ENCODE results near the gene HIGD1C.

The HIGD1C gene

DNA sequence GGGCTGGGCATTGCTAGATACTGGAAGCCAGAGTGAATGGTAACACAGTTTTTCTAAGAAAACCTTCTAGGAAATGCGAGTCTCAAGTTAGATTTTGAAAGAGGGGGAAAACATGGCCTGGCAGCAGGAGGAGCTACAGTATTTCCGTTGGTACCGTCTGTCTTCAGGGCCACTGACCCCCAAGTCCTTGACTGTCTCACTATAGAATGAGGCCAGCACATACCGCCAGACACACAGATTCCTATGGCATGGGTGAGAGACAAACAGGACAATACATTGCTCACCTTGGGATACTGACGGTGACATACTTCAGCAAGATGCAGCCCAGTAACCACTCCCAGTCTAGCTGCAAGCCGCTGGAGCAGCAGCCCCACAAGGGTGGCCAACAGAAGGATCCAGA lies 52.2 kb downstream of the HIGD1C start:
- no peak for TF ChIP-seq ZC3H10 (CRISPR knock-in tag; IDR thresholded peaks at IDR 0.05)
- no peak for TF ChIP-seq CSDC2 (CRISPR knock-in tag; IDR thresholded peaks at IDR 0.05)
- TF ChIP-seq, protein P1, sequence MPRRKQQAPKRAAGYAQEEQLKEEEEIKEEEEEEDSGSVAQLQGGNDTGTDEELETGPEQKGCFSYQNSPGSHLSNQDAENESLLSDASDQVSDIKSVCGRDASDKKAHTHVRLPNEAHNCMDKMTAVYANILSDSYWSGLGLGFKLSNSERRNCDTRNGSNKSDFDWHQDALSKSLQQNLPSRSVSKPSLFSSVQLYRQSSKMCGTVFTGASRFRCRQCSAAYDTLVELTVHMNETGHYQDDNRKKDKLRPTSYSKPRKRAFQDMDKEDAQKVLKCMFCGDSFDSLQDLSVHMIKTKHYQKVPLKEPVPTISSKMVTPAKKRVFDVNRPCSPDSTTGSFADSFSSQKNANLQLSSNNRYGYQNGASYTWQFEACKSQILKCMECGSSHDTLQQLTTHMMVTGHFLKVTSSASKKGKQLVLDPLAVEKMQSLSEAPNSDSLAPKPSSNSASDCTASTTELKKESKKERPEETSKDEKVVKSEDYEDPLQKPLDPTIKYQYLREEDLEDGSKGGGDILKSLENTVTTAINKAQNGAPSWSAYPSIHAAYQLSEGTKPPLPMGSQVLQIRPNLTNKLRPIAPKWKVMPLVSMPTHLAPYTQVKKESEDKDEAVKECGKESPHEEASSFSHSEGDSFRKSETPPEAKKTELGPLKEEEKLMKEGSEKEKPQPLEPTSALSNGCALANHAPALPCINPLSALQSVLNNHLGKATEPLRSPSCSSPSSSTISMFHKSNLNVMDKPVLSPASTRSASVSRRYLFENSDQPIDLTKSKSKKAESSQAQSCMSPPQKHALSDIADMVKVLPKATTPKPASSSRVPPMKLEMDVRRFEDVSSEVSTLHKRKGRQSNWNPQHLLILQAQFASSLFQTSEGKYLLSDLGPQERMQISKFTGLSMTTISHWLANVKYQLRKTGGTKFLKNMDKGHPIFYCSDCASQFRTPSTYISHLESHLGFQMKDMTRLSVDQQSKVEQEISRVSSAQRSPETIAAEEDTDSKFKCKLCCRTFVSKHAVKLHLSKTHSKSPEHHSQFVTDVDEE (CRISPR knock-in tag; IDR thresholded peaks at IDR 0.05) = no peak
- no peak for TF ChIP-seq ARNTL (CRISPR knock-in tag; IDR thresholded peaks at IDR 0.05; ENCODE audit: borderline replicate concordance, low read depth)
- no peak for TF ChIP-seq ZFP30 (CRISPR knock-in tag; IDR thresholded peaks at IDR 0.05)
- no peak for TF ChIP-seq PPARA (CRISPR knock-in tag; IDR thresholded peaks at IDR 0.05; ENCODE audit: borderline replicate concordance)
- TF ChIP-seq ESRRG (CRISPR knock-in tag; IDR thresholded peaks at IDR 0.05) = no peak
- no peak for TF ChIP-seq RARB (CRISPR knock-in tag; IDR thresholded peaks at IDR 0.05)
- TF ChIP-seq, protein P2, sequence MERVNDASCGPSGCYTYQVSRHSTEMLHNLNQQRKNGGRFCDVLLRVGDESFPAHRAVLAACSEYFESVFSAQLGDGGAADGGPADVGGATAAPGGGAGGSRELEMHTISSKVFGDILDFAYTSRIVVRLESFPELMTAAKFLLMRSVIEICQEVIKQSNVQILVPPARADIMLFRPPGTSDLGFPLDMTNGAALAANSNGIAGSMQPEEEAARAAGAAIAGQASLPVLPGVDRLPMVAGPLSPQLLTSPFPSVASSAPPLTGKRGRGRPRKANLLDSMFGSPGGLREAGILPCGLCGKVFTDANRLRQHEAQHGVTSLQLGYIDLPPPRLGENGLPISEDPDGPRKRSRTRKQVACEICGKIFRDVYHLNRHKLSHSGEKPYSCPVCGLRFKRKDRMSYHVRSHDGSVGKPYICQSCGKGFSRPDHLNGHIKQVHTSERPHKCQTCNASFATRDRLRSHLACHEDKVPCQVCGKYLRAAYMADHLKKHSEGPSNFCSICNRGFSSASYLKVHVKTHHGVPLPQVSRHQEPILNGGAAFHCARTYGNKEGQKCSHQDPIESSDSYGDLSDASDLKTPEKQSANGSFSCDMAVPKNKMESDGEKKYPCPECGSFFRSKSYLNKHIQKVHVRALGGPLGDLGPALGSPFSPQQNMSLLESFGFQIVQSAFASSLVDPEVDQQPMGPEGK (CRISPR knock-in tag; IDR thresholded peaks at IDR 0.05; ENCODE audit: borderline replicate concordance) = no peak
- TF ChIP-seq, protein P3, sequence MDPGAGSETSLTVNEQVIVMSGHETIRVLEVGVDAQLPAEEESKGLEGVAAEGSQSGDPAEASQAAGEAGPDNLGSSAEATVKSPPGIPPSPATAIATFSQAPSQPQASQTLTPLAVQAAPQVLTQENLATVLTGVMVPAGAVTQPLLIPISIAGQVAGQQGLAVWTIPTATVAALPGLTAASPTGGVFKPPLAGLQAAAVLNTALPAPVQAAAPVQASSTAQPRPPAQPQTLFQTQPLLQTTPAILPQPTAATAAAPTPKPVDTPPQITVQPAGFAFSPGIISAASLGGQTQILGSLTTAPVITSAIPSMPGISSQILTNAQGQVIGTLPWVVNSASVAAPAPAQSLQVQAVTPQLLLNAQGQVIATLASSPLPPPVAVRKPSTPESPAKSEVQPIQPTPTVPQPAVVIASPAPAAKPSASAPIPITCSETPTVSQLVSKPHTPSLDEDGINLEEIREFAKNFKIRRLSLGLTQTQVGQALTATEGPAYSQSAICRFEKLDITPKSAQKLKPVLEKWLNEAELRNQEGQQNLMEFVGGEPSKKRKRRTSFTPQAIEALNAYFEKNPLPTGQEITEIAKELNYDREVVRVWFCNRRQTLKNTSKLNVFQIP (CRISPR knock-in tag; IDR thresholded peaks at IDR 0.05; ENCODE audit: borderline replicate concordance, low read depth) = no peak
- TF ChIP-seq TCF4 (CRISPR knock-in tag; IDR thresholded peaks at IDR 0.05; ENCODE audit: borderline replicate concordance) = no peak
- no peak for TF ChIP-seq BACH2 (CRISPR knock-in tag; IDR thresholded peaks at IDR 0.05; ENCODE audit: borderline replicate concordance)
- TF ChIP-seq GLIS3 (CRISPR knock-in tag; IDR thresholded peaks at IDR 0.05) = no peak
- TF ChIP-seq, protein P4, sequence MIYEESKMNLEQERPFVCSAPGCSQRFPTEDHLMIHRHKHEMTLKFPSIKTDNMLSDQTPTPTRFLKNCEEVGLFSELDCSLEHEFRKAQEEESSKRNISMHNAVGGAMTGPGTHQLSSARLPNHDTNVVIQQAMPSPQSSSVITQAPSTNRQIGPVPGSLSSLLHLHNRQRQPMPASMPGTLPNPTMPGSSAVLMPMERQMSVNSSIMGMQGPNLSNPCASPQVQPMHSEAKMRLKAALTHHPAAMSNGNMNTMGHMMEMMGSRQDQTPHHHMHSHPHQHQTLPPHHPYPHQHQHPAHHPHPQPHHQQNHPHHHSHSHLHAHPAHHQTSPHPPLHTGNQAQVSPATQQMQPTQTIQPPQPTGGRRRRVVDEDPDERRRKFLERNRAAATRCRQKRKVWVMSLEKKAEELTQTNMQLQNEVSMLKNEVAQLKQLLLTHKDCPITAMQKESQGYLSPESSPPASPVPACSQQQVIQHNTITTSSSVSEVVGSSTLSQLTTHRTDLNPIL (CRISPR knock-in tag; IDR thresholded peaks at IDR 0.05; ENCODE audit: low read depth) = no peak
- no peak for ATAC-seq

DNA sequence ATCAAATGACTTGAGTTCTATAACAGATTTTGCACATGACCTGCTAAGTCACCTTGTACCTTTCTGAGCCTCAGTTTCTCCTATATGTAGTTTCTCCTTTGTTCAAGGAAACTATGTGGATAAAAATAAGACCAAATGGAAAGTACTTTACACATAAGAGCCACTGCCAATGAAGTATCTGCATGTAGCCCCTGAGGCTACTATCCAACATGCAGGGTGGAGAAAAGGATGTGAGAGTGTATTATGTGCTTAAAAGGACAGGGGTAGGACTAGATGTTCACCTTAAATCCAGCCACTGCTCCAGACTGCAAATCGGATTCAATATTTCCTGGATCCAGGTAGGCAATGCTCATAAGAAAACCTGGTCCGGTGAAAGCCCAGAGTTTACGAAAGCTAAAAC lies 52.7 kb downstream of the HIGD1C start:
- no peak for ATAC-seq
- TF ChIP-seq, protein P4 (CRISPR knock-in tag; IDR thresholded peaks at IDR 0.05; ENCODE audit: low read depth) = no peak
- no peak for TF ChIP-seq PPARA (CRISPR knock-in tag; IDR thresholded peaks at IDR 0.05; ENCODE audit: borderline replicate concordance)
- no peak for TF ChIP-seq ZNF565 (CRISPR knock-in tag; conservative IDR thresholded peaks at IDR 0.05; ENCODE audit: low read depth)
- no peak for TF ChIP-seq SNAI2 (CRISPR knock-in tag; IDR thresholded peaks at IDR 0.05)
- TF ChIP-seq, protein P1 (CRISPR knock-in tag; IDR thresholded peaks at IDR 0.05) = no peak
- TF ChIP-seq CSDC2 (CRISPR knock-in tag; IDR thresholded peaks at IDR 0.05) = no peak
- no peak for TF ChIP-seq ARNTL (CRISPR knock-in tag; IDR thresholded peaks at IDR 0.05; ENCODE audit: borderline replicate concordance, low read depth)
- TF ChIP-seq, protein P3 (CRISPR knock-in tag; IDR thresholded peaks at IDR 0.05; ENCODE audit: borderline replicate concordance, low read depth) = no peak
- TF ChIP-seq ZC3H10 (CRISPR knock-in tag; IDR thresholded peaks at IDR 0.05) = no peak
- TF ChIP-seq, protein P2 (CRISPR knock-in tag; IDR thresholded peaks at IDR 0.05; ENCODE audit: borderline replicate concordance) = no peak
- no peak for TF ChIP-seq ISL1 (CRISPR knock-in tag; IDR thresholded peaks at IDR 0.05)
- no peak for TF ChIP-seq TOX (CRISPR knock-in tag; IDR thresholded peaks at IDR 0.05; ENCODE audit: borderline replicate concordance)
- TF ChIP-seq ZFP3 (CRISPR knock-in tag; IDR thresholded peaks at IDR 0.05) = no peak
